ENCODE data around the gene ADAMTSL5.

GRCh38 chr19:1487576-1488281 is 25.1 kb downstream of the ADAMTSL5 start:
- TF ChIP-seq POLR2AphosphoS5 (IDR thresholded peaks at IDR 0.05) (no peak), CTCF (IDR thresholded peaks at IDR 0.05; ENCODE audit: poor library complexity, severe bottlenecking) (no peak), EZH2 (IDR thresholded peaks at IDR 0.05; ENCODE audit: borderline replicate concordance, insufficient read depth, low read length, poor library complexity, severe bottlenecking) (no peak), REST (IDR thresholded peaks at IDR 0.05; ENCODE audit: borderline replicate concordance) (no peak)

All from neural cell (in vitro differentiated cells).